Stimulated activated CD4-positive, alpha-beta T cell treated with anti-CD3 and anti-CD28 coated beads, Interleukin-2, amount 100 ng/mL, for 4 hours (primary cell): ENCODE measurements around the gene KDM2B.
"Not testable (repeated sequence)": the region's sequence is repeated elsewhere in the genome, so short reads cannot be mapped to it uniquely, and the experiment has no call there.

Source experiments
- DNase-seq: peaks from one replicate; pipeline ENCODE4 v3.0.0-alpha.2; 2020; ENCODE audit warnings: low read depth

KDM2B gene

DNA sequence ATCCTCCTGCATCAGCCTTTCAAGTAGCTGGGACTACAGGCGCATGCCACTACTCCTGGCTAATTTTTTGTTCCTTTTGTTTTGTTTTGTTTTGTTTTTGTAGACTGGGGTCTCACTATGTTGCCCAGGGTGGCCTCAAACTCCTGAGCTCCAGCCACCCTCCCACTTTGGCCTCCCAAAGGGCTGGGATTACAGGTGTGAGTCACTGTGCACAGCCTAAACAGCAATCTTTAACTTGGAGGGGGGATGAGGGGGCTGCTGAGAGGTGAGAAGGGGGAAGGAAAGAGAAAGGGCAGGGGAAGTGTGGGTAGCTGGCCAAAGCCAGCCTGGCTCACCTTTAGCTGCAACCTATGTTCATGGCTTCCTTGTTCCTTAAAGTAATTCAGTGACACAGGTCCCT is 77.4 kb downstream of the KDM2B start:
- no peak for DNase-seq

DNA sequence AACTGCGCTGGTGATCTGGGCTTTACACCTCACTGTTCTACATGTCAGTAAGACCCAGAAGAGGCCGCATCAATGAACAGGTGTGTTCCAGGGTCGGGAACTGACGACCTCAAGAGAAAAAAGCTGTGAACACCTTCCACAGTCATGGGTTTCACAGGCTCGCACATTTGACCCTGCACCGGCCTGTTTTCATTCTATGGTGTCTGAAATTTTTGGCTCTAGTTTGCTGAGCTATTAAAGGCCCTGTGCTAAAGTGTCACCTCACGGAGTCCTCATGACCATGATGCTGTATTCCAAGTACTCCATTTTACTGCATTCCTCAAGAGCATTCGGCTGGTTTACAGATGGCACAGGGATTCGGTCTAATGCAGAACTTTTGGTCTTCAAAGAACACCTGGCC is 78.9 kb downstream of the KDM2B start:
- no peak for DNase-seq

DNA sequence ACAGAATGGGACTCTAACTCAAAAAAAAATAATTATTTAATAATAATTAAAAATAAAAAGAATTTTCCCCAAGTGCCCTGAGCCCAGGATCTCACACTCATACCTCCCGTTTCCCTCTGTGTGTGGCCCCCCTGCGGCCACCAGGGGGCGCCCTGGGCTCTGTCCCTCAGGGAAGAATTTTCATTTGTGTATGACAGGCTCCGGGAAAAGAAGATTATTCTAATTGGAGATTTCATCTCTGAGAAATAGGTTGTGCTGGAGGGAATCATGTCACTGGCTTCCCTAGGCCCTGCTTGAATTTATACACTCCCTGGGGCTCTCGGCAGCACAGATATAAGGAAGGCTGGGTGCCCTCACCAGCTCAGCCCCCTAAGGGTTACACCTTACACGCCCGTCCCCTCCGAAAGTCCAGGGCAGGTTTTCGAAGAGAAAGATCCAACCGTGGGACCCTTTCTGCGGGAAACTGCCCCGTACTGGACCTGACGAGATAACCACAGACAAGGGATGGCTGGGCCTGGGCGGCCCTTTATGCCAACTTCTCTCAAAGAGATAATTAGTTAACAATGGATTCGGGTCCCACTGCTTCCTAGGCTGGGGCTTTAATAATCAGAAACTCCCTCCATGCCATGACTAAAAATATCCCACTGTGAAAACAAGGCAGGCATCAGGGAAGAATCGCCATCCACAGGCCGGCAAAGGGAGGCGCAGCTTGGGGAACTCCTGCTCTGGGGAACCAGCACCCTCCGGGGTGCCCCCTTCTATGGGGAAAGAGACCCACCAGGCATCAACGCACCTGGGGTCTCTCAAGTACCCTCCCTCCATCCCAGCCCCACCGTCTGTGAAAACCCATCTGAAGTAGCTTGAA is 80.7 kb downstream of the KDM2B start:
- peak; percentile 56 for DNase-seq

DNA sequence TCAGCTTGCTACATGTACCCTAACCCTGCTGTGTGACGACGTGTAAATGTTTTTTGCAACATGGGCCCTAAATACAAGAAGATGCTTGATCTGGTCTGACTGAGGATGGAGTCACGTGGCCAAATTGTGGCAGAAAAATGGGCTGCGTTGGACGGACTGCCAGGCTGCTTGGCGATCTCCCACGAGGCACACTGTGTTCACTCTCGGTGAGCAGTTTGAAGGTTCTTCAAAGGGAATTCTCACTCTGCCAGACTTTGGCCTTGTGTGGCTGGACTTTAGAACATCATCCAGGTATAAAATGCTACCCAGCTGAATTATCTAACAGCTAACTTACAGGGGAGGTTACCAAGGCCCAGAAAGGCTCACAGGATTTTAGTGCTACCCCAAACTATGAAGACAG is 85.1 kb downstream of the KDM2B start:
- DNase-seq = no peak

DNA sequence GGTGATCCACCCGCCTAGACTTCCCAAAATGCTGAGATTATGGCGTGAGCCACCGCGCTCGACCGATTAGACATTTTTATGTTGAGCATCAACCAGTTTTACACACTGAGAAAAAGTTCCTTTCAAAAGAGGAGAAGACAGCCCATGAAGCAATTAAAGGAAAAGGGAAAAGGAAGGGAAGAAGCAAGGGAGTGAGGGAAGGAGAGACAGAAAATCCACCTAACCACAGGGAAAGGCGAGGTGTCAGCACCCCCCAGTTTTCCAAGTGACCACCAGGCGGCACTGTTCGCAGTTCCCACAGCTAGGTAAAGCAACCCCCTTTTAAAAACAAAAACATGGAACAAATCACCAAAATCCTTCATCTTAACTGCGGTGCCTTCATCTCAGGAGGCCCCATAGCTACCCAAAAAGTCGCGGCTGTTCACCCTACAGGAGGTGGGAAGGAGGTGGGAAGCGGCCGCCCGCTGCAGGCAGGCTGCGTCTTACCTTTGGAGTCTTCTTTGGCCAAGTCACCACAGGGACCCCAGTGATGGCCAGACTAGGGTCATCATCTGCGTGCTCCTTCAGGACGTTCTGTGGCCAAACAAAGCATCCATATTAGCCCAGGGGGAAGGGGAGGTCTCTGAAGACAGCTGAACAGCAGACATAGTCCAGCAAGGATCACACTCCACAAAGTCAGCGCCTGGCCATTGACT is 86.6 kb downstream of the KDM2B start:
- DNase-seq = peak; percentile 35

DNA sequence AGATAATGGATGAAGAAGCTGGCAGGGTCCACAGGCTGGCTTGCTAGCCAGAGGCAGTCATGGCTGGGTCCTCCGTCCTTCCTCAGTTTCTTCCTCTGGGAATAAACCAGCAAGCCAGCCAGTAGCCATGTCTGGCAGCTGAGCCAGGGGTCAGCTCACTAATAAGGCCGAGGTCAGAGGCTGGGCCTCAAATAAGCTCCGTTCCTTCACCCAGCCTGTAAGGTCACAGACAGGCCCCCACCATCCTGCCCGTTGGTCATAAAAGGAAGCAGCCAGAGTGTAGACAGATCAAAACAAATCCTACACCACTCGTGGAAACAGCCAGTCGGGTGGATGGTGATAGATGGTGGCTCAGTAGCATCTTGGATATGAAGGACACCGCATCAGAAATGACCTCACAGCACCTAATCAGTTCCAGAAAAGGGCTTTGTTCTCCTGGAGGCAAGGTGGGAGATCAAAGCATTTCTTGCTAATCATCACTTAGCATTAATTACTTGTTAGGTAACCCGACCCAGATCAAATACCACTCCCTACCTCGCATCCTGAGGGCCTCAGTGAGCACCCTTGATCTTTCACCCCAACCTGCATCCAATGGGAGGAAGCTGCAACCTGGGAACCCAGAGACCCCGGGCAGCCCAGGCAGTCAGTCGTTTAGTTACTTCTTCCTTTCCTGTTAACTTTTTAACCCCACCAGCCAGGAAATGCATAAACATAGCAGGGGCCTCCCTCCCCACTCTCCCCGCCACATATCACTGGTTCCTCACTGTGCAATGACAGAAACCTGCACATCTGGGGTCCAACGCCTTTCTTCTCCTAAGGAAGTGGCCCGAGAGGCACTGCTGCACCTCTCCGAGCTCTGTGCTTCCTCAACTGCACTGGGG is 90.2 kb downstream of the KDM2B start:
- no peak for DNase-seq

DNA sequence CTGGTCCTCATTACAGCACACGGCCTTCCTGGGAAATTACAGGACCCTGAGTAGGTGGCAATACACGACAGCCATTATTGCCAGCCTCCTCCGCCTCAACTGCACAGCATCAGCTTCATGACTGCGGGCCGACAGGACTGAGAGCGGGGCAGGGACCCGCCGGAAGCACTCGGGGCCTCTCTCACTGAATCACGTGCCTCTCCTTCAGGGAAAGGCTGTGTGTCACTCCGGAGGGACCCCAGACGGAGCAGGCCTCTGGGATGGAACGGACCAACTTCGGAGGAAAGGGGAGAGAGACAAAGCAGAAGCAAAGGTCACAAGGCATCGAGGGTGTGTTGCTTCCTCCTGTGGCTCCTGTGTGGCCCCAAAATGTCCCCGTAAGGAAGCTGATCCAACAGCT is 90.9 kb downstream of the KDM2B start:
- no peak for DNase-seq

DNA sequence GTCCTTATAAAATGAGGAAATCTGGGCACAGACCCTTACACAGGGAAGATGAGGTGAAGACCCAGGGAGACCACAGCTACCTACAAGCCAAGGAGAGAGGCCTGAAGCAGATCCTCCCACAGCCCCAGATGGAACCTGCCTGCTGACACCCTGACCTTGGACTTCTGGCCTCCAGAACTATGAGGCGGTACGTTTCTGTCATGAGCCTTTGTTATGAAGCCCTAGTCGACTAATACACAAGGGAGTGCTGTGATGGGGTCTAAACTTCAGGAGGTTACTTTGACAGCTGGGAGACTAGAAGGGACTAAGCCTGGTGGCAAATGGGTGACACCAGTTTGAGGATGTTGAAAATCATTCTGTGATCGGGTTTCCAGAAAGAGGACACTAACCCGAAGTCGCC is 95.9 kb downstream of the KDM2B start:
- DNase-seq = no peak

DNA sequence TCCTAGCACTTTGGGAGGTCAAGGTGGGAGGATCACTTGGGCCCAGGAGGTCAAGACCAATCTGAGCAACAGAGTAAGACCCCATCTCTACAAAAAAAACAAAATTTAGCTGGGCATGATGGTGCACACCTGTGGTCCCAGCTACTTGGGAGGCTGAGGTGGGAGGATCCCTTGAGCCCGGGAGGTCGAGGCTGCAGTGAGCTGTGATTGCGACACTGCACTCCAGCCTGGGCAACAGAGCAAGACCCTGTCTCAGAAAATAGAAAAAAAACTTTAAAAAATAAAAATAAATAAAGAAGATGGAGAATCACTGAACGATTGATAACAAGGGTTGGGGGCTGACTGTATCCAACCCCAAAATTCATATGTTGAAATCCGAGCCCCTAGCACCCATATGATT is 96.3 kb downstream of the KDM2B start:
- DNase-seq = not testable (repeated sequence)

DNA sequence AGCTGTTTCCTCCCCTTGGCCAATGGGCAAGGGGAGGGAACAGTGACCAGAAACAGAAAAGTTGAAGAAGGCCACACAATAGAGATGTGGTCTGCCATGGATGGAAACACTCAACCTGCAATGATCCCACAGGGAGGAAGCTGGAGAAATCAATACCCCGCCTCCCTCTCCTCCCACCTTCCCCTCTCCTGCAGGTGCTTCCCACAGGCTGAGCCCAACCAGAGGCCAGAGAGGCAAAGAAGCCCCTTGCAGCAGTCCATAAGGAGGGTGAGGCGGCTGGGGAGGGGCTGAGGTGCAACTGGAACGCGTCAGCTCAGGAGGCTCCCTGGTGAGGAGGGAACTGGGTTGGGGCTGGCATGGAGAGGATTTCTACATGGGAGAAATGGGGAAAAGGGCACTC is 96.9 kb downstream of the KDM2B start:
- DNase-seq = no peak

DNA sequence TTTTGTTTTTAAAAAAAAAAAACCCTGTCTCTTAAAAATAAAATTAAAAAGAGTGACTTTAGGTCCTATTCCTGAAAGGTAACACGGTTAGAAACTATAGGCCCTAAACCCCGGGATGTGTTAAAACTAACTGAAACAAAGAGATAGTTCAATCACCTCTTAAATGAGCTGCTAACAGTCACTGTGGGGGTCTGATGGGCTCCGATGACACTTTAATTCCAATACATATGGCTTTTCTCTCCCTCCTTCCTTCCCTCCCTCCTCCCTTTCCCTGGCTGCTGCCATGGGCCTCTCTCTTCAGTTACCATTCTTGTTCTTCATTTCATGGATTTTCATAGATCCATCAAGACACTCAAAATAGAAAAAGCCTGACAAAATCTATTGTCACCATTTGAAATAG is 104.3 kb downstream of the KDM2B start:
- DNase-seq = no peak

DNA sequence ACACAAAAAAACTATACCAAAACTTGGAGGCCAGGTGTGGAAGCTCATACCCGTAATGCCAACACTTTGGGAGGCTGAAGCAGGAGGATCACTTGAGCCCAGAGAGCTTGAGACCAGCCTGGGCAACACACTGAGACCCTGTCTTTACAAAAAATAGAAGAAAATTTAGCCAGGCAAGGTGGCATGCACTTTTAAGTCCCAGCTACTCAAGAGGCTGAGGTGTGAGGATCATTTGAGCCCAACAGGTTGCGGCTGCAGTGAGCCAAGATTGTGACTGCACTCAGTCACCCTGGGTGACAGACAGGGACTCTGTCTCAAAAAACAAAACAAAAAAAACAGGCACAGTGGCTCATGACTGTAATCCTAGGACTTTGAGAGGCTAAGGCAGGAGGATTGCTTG is 105.5 kb downstream of the KDM2B start:
- DNase-seq = no peak

DNA sequence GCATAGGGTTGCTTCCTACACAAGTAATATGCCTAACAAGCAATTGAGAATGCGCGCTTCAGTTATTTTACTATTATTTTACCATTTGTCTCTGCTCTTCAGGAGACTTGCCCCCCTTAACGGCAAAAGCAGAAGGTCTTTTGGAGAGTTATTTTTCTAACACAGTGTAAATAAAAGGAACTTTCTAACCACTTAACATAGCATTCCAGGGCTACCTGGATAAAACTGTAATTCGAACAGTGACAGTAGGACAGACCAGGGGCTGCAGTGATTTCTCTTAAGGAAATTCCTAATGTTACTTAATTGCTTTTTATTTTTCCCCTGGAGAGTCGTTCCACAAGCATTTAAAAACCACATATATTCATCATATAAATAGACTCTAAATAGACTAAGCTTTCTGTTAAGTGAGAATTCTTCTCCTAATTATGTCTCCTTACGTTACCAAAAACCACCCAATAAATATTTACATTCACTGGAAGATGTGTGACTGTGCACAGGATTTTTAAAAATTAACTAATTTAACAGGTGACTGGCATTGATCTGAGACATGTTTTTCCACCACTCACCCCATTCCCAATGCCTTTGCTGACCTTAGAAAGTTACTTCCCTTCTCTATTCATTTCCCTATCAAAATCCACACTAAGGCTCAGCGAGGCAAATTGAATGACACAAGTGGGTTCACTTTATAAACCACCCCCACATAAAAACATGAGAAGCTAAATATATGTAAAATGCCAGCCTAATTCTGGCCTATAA is 108.5 kb downstream of the KDM2B start:
- DNase-seq = no peak

DNA sequence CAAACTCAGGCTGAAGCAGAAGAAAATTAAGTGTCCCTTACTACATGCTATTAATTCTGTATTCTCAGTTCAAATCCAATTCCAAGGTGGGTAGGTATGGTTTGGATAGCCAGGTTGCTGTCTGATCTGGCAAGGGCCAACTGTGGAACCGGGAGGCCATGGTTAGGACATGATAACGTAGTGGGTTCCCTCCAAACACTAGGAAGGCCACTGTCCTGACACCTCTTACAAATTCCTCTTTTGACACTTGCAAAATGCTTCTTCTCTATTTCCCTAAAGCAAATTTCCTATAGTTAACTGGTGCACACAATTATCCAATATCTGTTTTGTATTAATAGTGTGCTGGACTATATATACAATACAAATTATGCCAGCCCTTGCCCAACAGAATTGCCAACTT is 110.1 kb downstream of the KDM2B start:
- no peak for DNase-seq

DNA sequence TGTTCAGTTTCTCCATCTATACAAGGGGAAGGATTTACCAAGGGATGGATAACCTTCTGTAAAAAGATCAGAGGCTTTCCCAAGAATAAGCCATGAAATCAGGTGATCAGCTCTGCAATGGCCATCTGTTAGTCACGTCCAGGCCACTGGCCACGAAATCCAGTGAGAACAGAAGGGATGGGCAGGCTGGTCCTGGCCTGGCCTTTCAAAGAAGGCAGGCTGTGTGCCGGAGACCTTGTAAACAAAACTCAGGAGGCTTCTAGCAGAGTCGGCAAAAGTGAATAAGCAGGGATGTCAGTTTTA is 112.4 kb downstream of the KDM2B start:
- DNase-seq = no peak

DNA sequence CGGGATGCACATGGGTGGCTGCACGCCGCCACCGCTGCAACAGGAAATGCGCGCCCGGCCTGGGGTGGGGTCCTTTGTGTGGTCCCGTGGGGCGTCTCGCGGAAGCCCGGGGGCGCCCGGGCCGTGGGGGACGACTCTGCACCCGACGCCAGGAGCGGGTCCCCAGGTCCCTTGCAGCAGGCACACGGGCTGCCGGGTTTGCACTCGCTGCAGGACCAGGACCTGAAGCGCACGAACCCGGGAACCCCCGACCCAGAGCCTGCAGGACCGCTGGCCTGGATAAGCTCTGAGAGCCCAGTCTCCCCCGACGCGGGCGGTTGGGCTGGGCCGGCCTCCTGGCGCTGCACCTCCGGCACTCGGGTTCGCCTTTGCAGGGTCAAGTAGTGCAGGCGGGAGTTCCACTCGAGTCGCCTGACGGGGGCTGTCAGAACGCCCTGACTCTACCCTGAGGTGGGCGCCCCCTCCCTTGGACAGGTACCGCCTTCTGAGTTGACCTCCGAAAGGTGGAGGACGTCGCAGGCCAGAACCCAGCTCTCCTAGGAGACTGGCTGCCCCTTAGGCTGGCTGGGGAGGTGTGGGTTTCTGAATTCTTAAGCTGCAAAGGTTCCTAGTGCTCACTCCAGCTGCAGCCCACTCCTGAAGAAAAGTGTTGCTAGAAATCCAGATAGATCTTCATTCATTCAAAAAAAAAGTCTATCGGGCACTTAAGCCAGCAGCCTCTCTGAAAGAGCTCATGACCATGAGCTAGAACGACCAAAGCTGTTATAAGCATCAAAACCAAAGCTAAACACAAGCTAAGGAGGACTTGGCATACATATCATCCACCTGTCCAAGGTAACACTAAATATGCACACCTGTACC is 113.0 kb downstream of the KDM2B start:
- DNase-seq = no peak

DNA sequence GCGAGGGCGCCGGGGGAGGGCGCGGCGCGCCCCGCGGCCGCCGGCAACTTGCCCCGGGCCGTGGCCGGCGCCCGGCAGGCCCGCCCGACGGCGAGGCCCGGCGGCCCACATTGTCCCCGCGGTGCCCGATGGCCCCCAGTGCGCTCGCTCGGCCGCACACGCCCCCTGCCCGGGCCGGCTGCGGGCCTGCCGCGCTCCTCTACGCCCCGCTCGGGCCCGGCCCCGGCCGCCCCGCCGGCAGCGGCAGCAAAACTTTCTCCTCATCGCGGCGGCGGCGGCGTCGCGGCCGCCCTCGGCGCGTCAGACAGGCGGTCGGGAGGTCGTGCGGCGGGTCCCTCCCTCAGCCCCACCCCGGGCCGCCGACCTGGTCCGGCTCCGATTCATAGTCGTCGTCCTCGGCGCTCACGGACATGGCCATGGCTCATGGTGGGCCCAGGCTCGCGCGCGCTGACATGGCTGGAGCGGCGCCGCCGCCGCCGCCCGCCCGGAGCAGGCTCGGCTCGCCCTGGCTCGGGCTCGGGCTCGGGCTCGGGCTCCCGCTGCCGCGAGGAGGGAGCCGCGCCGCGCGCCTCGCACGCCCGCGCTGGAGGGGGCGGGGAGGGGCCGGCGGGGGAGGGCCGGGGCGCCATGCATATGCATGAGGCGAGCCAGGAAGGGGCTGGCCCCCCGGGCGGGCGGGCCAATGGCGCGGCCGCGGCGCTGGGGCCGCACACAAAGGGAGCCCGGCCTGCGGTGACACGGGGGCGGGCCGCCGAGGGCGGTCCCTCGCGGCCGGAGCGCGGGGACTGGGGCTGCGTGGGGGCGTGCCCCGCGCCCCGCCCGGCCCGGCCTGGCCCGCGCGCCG is 113.8 kb downstream of the KDM2B start:
- peak; percentile 82 for DNase-seq

DNA sequence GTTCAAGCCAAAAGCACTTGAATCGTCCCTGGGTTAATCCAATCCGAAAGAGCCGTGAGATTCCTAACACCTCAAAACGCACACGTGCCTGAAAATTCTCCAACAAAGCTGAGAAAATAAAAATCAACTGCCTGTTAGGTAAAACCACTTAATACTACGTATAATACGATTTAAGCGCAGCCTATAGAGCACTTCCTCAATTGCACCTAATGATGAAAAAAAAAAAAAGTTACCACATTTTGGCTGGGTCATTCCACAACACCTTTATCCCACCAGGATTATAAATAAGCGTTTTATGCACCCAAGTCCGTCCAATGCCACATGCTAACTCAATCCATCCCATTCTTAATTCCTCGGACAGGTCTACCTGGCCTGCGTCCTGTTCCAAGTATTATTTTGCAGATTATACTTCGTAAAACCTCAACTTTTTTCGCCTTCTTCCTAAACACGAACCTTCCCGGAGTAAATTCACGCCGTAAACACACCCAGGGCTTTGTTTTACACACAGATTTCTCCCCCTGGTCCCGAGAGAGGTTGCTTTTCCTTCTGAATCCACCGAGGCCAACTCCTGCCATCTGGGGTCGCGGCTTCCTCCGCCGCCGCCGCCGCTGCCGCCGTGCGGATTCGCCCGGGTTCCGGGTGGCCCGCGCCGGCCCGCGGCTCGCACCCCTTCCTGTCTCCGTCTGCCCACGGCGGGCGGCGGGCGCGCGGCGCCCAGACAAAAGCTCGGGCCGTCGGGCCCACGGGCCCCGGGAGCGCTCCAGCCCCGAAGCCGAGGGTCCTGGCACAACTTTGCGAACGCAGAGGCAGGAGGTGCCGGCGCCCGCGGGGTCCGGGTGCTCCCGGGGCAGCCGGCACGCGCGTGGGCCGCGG is 114.7 kb downstream of the KDM2B start:
- peak; percentile 21 for DNase-seq

DNA sequence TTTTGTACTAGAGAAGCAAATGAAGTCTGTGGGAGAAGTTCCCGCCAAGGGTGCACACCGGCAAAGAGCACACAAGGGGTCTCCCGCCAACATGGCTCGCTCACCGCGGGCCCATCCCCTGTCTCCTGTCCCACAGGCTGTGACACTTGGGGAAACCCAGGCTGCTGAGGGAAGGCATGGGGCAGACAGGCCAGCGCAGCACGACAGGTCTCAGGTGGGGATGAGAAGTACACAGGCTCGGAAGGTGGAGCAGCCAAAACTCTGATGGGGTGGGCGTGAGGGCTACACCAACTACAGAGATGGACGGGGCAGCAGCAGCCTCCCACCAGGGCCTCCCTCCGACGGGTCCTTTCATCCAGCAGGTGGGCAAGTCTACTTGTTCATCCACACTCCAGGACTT is 116.5 kb downstream of the KDM2B start:
- DNase-seq = no peak
